Keratinocyte (primary cell): ENCODE results near the gene CCDC7. TPM values are rescaled to one million over a fixed set of nuclear protein-coding genes. Genes with fewer than 3 reads are reported as not detected.

Experiments used
- DNase-seq: peaks from one replicate; pipeline ENCODE4 v3.0.0-alpha.2; 2011; ENCODE audit warnings: low read depth, missing footprints, low spot score
- FAIRE-seq: peaks from 2 replicates; lab custom pipeline; 2011; peaks lifted over from hg19 to GRCh38; lab: Jason Lieb, UNC
- H2AFZ ChIP-seq: 2 replicates; pipeline ENCODE4 v1.6.0; 2012; ENCODE audit warnings: low read length, control low read depth, inconsistent platforms; ENCODE audit not compliant: control insufficient read depth
- H3K27ac ChIP-seq: 2 replicates; pipeline ENCODE4 v1.5.1; 2011; ENCODE audit warnings: low read length; ENCODE audit not compliant: control insufficient read depth, insufficient read depth
- H3K27me3 ChIP-seq: 3 replicates; pipeline ENCODE4 v1.6.0; 2011; ENCODE audit warnings: low read length; ENCODE audit not compliant: control insufficient read depth, insufficient read depth; ENCODE audit errors: extremely low read depth
- H3K36me3 ChIP-seq, 2 experiments: 2 replicates in 1 of 2; 3 replicates in 1 of 2; pipeline ENCODE4 v1.5.1; 2011; ENCODE audit warnings: low read length in 2 of 2, mild to moderate bottlenecking in 1 of 2; ENCODE audit not compliant: control insufficient read depth in 2 of 2, insufficient read depth in 2 of 2; ENCODE audit errors: extremely low read depth in 1 of 2
- H3K4me1 ChIP-seq: 3 replicates; pipeline ENCODE4 v1.5.1; 2011; ENCODE audit warnings: low read length; ENCODE audit not compliant: control insufficient read depth, insufficient read depth; ENCODE audit errors: extremely low read depth
- H3K4me2 ChIP-seq: 3 replicates; pipeline ENCODE4 v1.6.0; 2011; ENCODE audit warnings: low read depth, low read length; ENCODE audit not compliant: control insufficient read depth, insufficient read depth; ENCODE audit errors: extremely low read depth
- H3K4me3 ChIP-seq, 3 experiments: fragments of 200-600 bp in 1 of 3; sonication (generic) in 1 of 3; 2 replicates in 2 of 3; 3 replicates in 1 of 3; pipeline ENCODE4 v1.5.1; 2011 to 2016; ENCODE audit warnings: low read length in 3 of 3, mild to moderate bottlenecking in 3 of 3, control low read depth in 2 of 3, inconsistent platforms in 1 of 3, low read depth in 1 of 3, mixed read lengths in 1 of 3, mixed run types in 1 of 3, moderate library complexity in 1 of 3; ENCODE audit not compliant: control insufficient read depth in 2 of 3, insufficient read depth in 2 of 3; ENCODE audit errors: extremely low read depth in 1 of 3
- H3K79me2 ChIP-seq: 2 replicates; pipeline ENCODE4 v1.6.0; 2012; ENCODE audit warnings: low read length; ENCODE audit not compliant: control insufficient read depth, insufficient read depth
- H3K9ac ChIP-seq: 3 replicates; pipeline ENCODE4 v1.6.0; 2011; ENCODE audit warnings: low read length; ENCODE audit not compliant: control insufficient read depth, insufficient read depth; ENCODE audit errors: extremely low read depth
- H3K9me1 ChIP-seq: 3 replicates; pipeline ENCODE4 v1.6.0; 2011; ENCODE audit warnings: low read length; ENCODE audit not compliant: control insufficient read depth, insufficient read depth; ENCODE audit errors: extremely low read depth
- H3K9me3 ChIP-seq: 2 replicates; pipeline ENCODE4 v1.5.1; 2012; ENCODE audit warnings: low read depth, low read length; ENCODE audit not compliant: control insufficient read depth
- H4K20me1 ChIP-seq: 3 replicates; pipeline ENCODE4 v1.6.0; 2011; ENCODE audit warnings: low read length; ENCODE audit not compliant: control insufficient read depth, insufficient read depth; ENCODE audit errors: extremely low read depth
- CTCF ChIP-seq, 3 experiments: IDR thresholded peaks in 1 of 3; conservative IDR thresholded peaks in 1 of 3; optimal IDR thresholded peaks in 1 of 3; 2 replicates in 2 of 3; 3 replicates in 1 of 3; pipeline versions ENCODE3 to v1.5.1; 2011; ENCODE audit warnings: low read length in 3 of 3, mild to moderate bottlenecking in 3 of 3, moderate library complexity in 2 of 3, control low read depth in 1 of 3, inconsistent platforms in 1 of 3; ENCODE audit not compliant: insufficient read depth in 2 of 3; ENCODE audit errors: extremely low read depth in 1 of 3
- EZH2 ChIP-seq: IDR thresholded peaks from one replicate; pipeline ENCODE4 v1.6.1; 2012; ENCODE audit warnings: inconsistent platforms, mild to moderate bottlenecking, low read length, moderate library complexity
- dilution Hi-C: fragments of 300-500 bp; cut with MboI; formaldehyde crosslinking; loops from one replicate; pipeline ENCODE4 v1.7.0; 2020; ENCODE audit warnings: low sequenced_read_pairs; ENCODE audit not compliant: extremely low pct_ligation_motif_present
- polyA plus RNA-seq, 5 experiments: library from polyadenylated mRNA; depleted of rRNA in 3 of 5; stranded (reverse) in 3 of 5; stranded (forward) in 1 of 5; unstranded in 1 of 5; fragments of >200 nt; gene quantifications; 1 replicate in 1 of 5; 2 replicates in 3 of 5; 3 replicates in 1 of 5; pipeline versions ENCODE4 v1.2.1 to v1.2.3, GENCODE V29; 2011 to 2012; ENCODE audit warnings: missing spikeins in 2 of 5, low read depth in 1 of 5, low replicate concordance in 1 of 5

CCDC7 gene
- polyA plus RNA-seq, 1 donor (not counting 4 experiments of a cell fraction or from before 2014, with no cell fraction given), result 1.1 TPM

DNA sequence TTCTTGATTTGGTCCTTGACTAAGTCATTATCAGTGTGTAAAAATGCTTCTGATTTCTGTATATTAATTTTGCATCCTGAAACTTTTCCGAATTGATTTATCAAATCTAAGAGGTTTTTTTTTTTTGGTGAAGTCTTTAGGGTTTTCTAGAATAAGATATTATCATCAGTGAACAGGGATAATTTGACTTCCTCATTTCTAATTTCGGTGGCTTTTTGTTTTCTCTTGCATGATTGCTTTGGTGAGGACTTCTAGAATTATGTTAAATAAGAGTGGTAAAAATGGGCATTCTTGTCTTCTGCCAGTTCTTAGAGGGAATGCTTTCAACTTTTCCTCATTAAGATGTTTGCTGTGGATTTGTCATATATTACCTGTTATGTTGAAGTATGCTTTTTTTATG is 170.5 kb downstream of the CCDC7 start:
- Histone ChIP-seq H3K27ac (no peak overlapping the region), H2AFZ (no peak overlapping the region), H3K79me2 (no peaks in the 10 kb centered on the region), H3K4me1 (no peaks in the 10 kb centered on the region), H4K20me1 (no peaks in the 10 kb centered on the region), H3K4me3 (no peak overlapping the region), H3K36me3 (no peaks in the 10 kb centered on the region), H3K9ac (no peak overlapping the region), H3K9me3 (no peaks in the 10 kb centered on the region), H3K27me3 (no peaks in the 10 kb centered on the region), H3K9me1 (no peaks in the 10 kb centered on the region), H3K4me2 (no peak overlapping the region)
- DNase-seq (no peak), FAIRE-seq (no peak)
- TF ChIP-seq CTCF (optimal IDR thresholded peaks at IDR 0.05 in 1 of 3, IDR thresholded peaks at IDR 0.05 in 1 of 3, conservative IDR thresholded peaks at IDR 0.05 in 1 of 3; ENCODE audit: extremely low read depth in 1 of 3, insufficient read depth in 2 of 3, low read length in 3 of 3) (no peak), EZH2 (no peak)
- dilution Hi-C loops, result no loop called here

- dilution Hi-C loops, result no loop called here
- TF ChIP-seq EZH2 (no peak), CTCF (optimal IDR thresholded peaks at IDR 0.05 in 1 of 3, IDR thresholded peaks at IDR 0.05 in 1 of 3, conservative IDR thresholded peaks at IDR 0.05 in 1 of 3; ENCODE audit: extremely low read depth in 1 of 3, insufficient read depth in 2 of 3, low read length in 3 of 3) (no peak)
- no peaks in the 10 kb centered on the region for H4K20me1 ChIP-seq
Observed at GRCh38 chr10:32618482-32618881, 172.5 kb downstream of the CCDC7 start.

More at GRCh38 chr10:32618482-32618881, 172.5 kb downstream of the CCDC7 start:
- Histone ChIP-seq H3K9me1 (no peaks in the 10 kb centered on the region), H3K9ac (no peak overlapping the region), H3K4me3 (no peak overlapping the region), H3K27me3 (no peaks in the 10 kb centered on the region), H2AFZ (no peak overlapping the region), H3K9me3 (no peaks in the 10 kb centered on the region), H3K79me2 (no peaks in the 10 kb centered on the region), H3K4me1 (no peaks in the 10 kb centered on the region), H3K36me3 (no peaks in the 10 kb centered on the region), H3K27ac (no peak overlapping the region), H3K4me2 (no peak overlapping the region)
- DNase-seq (no peak), FAIRE-seq (no peak)
